AG04449 (cell line): Measurements from ENCODE around the gene GABBR2.

Source experiments
- CTCF ChIA-PET: fragments of 350-600 bp; formaldehyde crosslinking; extraction: SDS; loops from one replicate; lab custom pipeline; 2021; ENCODE audit warnings: antibody characterized with exemption; lab: Yijun Ruan, JAX
- POLR2A ChIA-PET: fragments of 400-600, 350-600 bp; formaldehyde crosslinking; extraction: SDS; loops from one replicate; lab custom pipeline; 2020; ENCODE audit warnings: antibody characterized with exemption, inconsistent platforms; lab: Yijun Ruan, JAX
- DNase-seq: peaks from one replicate; pipeline ENCODE4 v3.0.0-alpha.2; 2010; ENCODE audit warnings: low read depth, low spot score
- H3K4me3 ChIP-seq: 2 replicates; pipeline ENCODE4 v1.5.1; 2011; ENCODE audit warnings: low read depth, mild to moderate bottlenecking, control low read depth, low read length
- CTCF ChIP-seq: IDR thresholded peaks from one replicate; pipeline ENCODE4 v1.5.1; 2011; ENCODE audit warnings: mild to moderate bottlenecking, moderate library complexity, low read length, control low read depth, inconsistent platforms; ENCODE audit not compliant: insufficient read depth; ENCODE audit errors: missing control alignments

The GABBR2 gene

GRCh38 chr9:98312365-98312764 is 396.4 kb downstream of the GABBR2 start:
- DNase-seq, result no peak
- ChIA-PET POLR2A (no interaction called here), CTCF (interaction anchor here (1.4 to 8.4 kb wide), 5 partner anchors 26 to 479 kb away, joined by 3 to 207 read pairs (median 13); no protein-coding TSS in a partner anchor)
- no peak overlapping the region for H3K4me3 ChIP-seq
- TF ChIP-seq CTCF, result no peak

GRCh38 chr9:98311541-98311940 is 397.2 kb downstream of the GABBR2 start:
- ChIA-PET CTCF (no interaction called here), POLR2A (no interaction called here)
- H3K4me3 ChIP-seq, result no peak overlapping the region
- TF ChIP-seq CTCF, result no peak
- no peak for DNase-seq

- TF ChIP-seq CTCF, result no peak
- no peak overlapping the region for H3K4me3 ChIP-seq
- POLR2A ChIA-PET, result no interaction called here
- DNase-seq, result no peak
- CTCF ChIA-PET, result interaction anchor here (1.8 kb wide), 1 partner anchor 16 kb away, joined by 4 read pairs; no protein-coding TSS in a partner anchor
Measured at GRCh38 chr9:98310752-98311392, 397.9 kb downstream of the GABBR2 start.

- H3K4me3 ChIP-seq, result no peak overlapping the region
- ChIA-PET POLR2A (no interaction called here), CTCF (interaction anchor here (0.6 to 2.5 kb wide), 4 partner anchors 9 to 470 kb away, joined by 4 to 26 read pairs (median 4); no protein-coding TSS in a partner anchor)
- no peak for DNase-seq
- TF ChIP-seq CTCF, result no peak
Measured at GRCh38 chr9:98306384-98307145, 402.2 kb downstream of the GABBR2 start.

GRCh38 chr9:98304381-98304780 is 404.4 kb downstream of the GABBR2 start:
- no peak overlapping the region for H3K4me3 ChIP-seq
- TF ChIP-seq CTCF, result no peak
- ChIA-PET CTCF (interaction anchor here (3.2 to 6.5 kb wide), 2 partner anchors 11 to 471 kb away, joined by 19 to 45 read pairs; no protein-coding TSS in a partner anchor), POLR2A (no interaction called here)
- no peak for DNase-seq

GRCh38 chr9:98303633-98304125 is 405.1 kb downstream of the GABBR2 start:
- no peak overlapping the region for H3K4me3 ChIP-seq
- no peak for DNase-seq
- ChIA-PET CTCF (interaction anchor here (3.2 to 6.5 kb wide), 2 partner anchors 11 to 472 kb away, joined by 19 to 45 read pairs; no protein-coding TSS in a partner anchor), POLR2A (no interaction called here)
- no peak for TF ChIP-seq CTCF
